Measurements from ENCODE around the gene ENAH.

- TF ChIP-seq, protein P1, sequence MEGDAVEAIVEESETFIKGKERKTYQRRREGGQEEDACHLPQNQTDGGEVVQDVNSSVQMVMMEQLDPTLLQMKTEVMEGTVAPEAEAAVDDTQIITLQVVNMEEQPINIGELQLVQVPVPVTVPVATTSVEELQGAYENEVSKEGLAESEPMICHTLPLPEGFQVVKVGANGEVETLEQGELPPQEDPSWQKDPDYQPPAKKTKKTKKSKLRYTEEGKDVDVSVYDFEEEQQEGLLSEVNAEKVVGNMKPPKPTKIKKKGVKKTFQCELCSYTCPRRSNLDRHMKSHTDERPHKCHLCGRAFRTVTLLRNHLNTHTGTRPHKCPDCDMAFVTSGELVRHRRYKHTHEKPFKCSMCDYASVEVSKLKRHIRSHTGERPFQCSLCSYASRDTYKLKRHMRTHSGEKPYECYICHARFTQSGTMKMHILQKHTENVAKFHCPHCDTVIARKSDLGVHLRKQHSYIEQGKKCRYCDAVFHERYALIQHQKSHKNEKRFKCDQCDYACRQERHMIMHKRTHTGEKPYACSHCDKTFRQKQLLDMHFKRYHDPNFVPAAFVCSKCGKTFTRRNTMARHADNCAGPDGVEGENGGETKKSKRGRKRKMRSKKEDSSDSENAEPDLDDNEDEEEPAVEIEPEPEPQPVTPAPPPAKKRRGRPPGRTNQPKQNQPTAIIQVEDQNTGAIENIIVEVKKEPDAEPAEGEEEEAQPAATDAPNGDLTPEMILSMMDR (IDR thresholded peaks at IDR 0.05), result no peak
- no peak for TF ChIP-seq EZH2 (IDR thresholded peaks at IDR 0.05; ENCODE audit: borderline replicate concordance, insufficient read depth, low read depth, low read length, poor library complexity, severe bottlenecking)
These were observed 80.5 kb downstream of the ENAH start for GRCh38 chr1:225572422-225572821.

All from B cell (primary cell).